IMR-90 (cell line): Measurements from ENCODE around the gene RARB. TPM values are rescaled to one million over a fixed set of nuclear protein-coding genes. Genes with fewer than 3 reads are reported as not detected.

Experiments used
- ATAC-seq: fragments of 200-7000 bp; cut with Tn5 transposase; 2 replicates; pipeline ENCODE4 v1.9.1; 2020; ENCODE audit warnings: low read depth, mild to moderate bottlenecking, moderate library complexity
- BruUV-seq: library from RNA; stranded (reverse); fragments of 400-500 nt; replicated peaks from 2 replicates; lab custom pipeline; 2021; lab: Mats Ljungman, UMichigan
- CTCF ChIA-PET: fragments of 300-600 bp; formaldehyde crosslinking; extraction: SDS; loops from one replicate; lab custom pipeline; 2021; ENCODE audit warnings: antibody characterized with exemption; lab: Yijun Ruan, JAX
- POLR2A ChIA-PET: fragments of 300-600 bp; sonication (Branson Sonifier 250); formaldehyde crosslinking; loops from one replicate; lab custom pipeline; 2022; ENCODE audit warnings: antibody characterized with exemption; ENCODE audit not compliant: unreplicated experiment; lab: Charles Lee
- DNase-seq: peaks from one replicate; pipeline ENCODE4 v3.0.0; 2013
- H2AFZ ChIP-seq: replicated peaks from 2 replicates; pipeline ENCODE3; 2013; ENCODE audit warnings: low read length, mild to moderate bottlenecking; ENCODE audit not compliant: poor library complexity
- H2AK5ac ChIP-seq: 2 replicates; pipeline ENCODE4 v1.6.1; 2013; ENCODE audit warnings: low read depth, low read length, inconsistent platforms
- H2AK9ac ChIP-seq: replicated peaks from 2 replicates; pipeline ENCODE3; 2013; ENCODE audit warnings: mild to moderate bottlenecking, low read depth, low read length, moderate library complexity; ENCODE audit not compliant: poor library complexity
- H2BK120ac ChIP-seq: 2 replicates; pipeline ENCODE4 v1.6.1; 2013; ENCODE audit warnings: low read depth, low read length, inconsistent platforms
- H2BK15ac ChIP-seq: 3 replicates; pipeline ENCODE4 v1.6.1; 2013; ENCODE audit warnings: low read depth, low read length, inconsistent platforms
- H2BK20ac ChIP-seq: 2 replicates; pipeline ENCODE4 v1.6.1; 2013; ENCODE audit warnings: low read depth, mild to moderate bottlenecking, inconsistent platforms, low read length, moderate library complexity
- H2BK5ac ChIP-seq: 2 replicates; pipeline ENCODE4 v1.6.1; 2013; ENCODE audit warnings: mild to moderate bottlenecking, low read depth, low read length, inconsistent platforms; ENCODE audit not compliant: poor library complexity, severe bottlenecking
- H3K14ac ChIP-seq: replicated peaks from 2 replicates; pipeline ENCODE4 v1.6.1; 2013; ENCODE audit warnings: low read depth, low read length, inconsistent platforms
- H3K18ac ChIP-seq: 2 replicates; pipeline ENCODE4 v1.6.1; 2013; ENCODE audit warnings: low read depth, low read length, control low read depth
- H3K23ac ChIP-seq: 2 replicates; pipeline ENCODE4 v1.6.1; 2013; ENCODE audit warnings: low read depth, low read length, inconsistent platforms
- H3K27ac ChIP-seq: 2 replicates; pipeline ENCODE4 v1.5.1; 2013; ENCODE audit warnings: mild to moderate bottlenecking, control low read depth, low read length; ENCODE audit not compliant: insufficient read depth
- H3K27me3 ChIP-seq: 2 replicates; pipeline ENCODE4 v1.6.1; 2013; ENCODE audit warnings: low read length; ENCODE audit not compliant: control insufficient read depth, insufficient read depth
- H3K36me3 ChIP-seq: 2 replicates; pipeline ENCODE4 v1.6.1; 2013; ENCODE audit warnings: low read length, mixed read lengths; ENCODE audit not compliant: control insufficient read depth, insufficient read depth
- H3K4ac ChIP-seq: 2 replicates; pipeline ENCODE4 v1.6.1; 2013; ENCODE audit warnings: low read depth, low read length, inconsistent platforms
- H3K4me1 ChIP-seq: 2 replicates; pipeline ENCODE4 v1.6.1; 2013; ENCODE audit warnings: low read length, mixed read lengths; ENCODE audit not compliant: control insufficient read depth, insufficient read depth
- H3K4me2 ChIP-seq: 2 replicates; pipeline ENCODE4 v1.6.1; 2013; ENCODE audit warnings: low read depth, mild to moderate bottlenecking, control low read depth, low read length, moderate library complexity
- H3K4me3 ChIP-seq: 2 replicates; pipeline ENCODE4 v1.5.1; 2013; ENCODE audit warnings: low read depth, mild to moderate bottlenecking, control low read depth, low read length, moderate library complexity; ENCODE audit not compliant: insufficient read depth
- H3K56ac ChIP-seq: 2 replicates; pipeline ENCODE4 v1.6.1; 2013; ENCODE audit warnings: low read length, inconsistent platforms; ENCODE audit not compliant: insufficient read depth; ENCODE audit errors: extremely low read depth
- H3K79me1 ChIP-seq, 2 experiments: 2 replicates each; pipeline ENCODE4 v1.6.1; 2013; ENCODE audit warnings: low read length in 2 of 2, inconsistent platforms in 1 of 2, low read depth in 1 of 2
- H3K9ac ChIP-seq: 2 replicates; pipeline ENCODE4 v1.6.1; 2013; ENCODE audit warnings: low read depth, low read length, control low read depth
- H3K9me1 ChIP-seq: 2 replicates; pipeline ENCODE4 v1.6.1; 2013; ENCODE audit warnings: low read length, inconsistent platforms; ENCODE audit not compliant: insufficient read depth
- H3K9me3 ChIP-seq: 2 replicates; pipeline ENCODE4 v1.6.1; 2013; ENCODE audit warnings: low read length; ENCODE audit not compliant: control insufficient read depth, insufficient read depth
- H4K20me1 ChIP-seq: 2 replicates; pipeline ENCODE4 v1.6.1; 2013; ENCODE audit warnings: low read length, inconsistent platforms; ENCODE audit not compliant: insufficient read depth
- H4K5ac ChIP-seq: 2 replicates; pipeline ENCODE4 v1.6.1; 2013; ENCODE audit warnings: mild to moderate bottlenecking, low read depth, low read length, control low read depth
- H4K8ac ChIP-seq, 2 experiments: 2 replicates each; pipeline ENCODE4 v1.6.1; 2013; ENCODE audit warnings: low read depth in 2 of 2, low read length in 2 of 2, control low read depth in 1 of 2, inconsistent platforms in 1 of 2
- H4K91ac ChIP-seq: 2 replicates; pipeline ENCODE4 v1.6.1; 2013; ENCODE audit warnings: low read depth, low read length, inconsistent platforms; ENCODE audit not compliant: insufficient read depth
- BHLHE40 ChIP-seq: fragments of 150-350 bp; IDR thresholded peaks from 2 replicates; pipeline ENCODE4 v1.6.1; 2016; ENCODE audit warnings: mild to moderate bottlenecking, low read depth, low read length
- CHD1 ChIP-seq: IDR thresholded peaks from 2 replicates; pipeline ENCODE4 v1.6.1; 2012; ENCODE audit warnings: low read depth, low read length, improper control_type of control experiment
- FOS ChIP-seq: fragments of 150-350 bp; IDR thresholded peaks from 2 replicates; pipeline ENCODE4 v1.6.1; 2016; ENCODE audit warnings: low read depth, low read length
- MAFK ChIP-seq: IDR thresholded peaks from 2 replicates; pipeline ENCODE4 v1.6.1; 2012; ENCODE audit warnings: low read depth, low read length, improper control_type of control experiment
- MAZ ChIP-seq: IDR thresholded peaks from 2 replicates; pipeline ENCODE4 v1.6.1; 2012; ENCODE audit warnings: low read depth, mild to moderate bottlenecking, low read length, improper control_type of control experiment, moderate library complexity, borderline replicate concordance
- NFE2L2 ChIP-seq: fragments of 150-350 bp; IDR thresholded peaks from 2 replicates; pipeline ENCODE4 v1.6.1; 2016; ENCODE audit warnings: low read depth, mild to moderate bottlenecking, low read length
- POLR2A ChIP-seq: IDR thresholded peaks from 2 replicates; pipeline ENCODE4 v1.6.1; 2012; ENCODE audit warnings: mild to moderate bottlenecking, low read depth, low read length
- RAD21 ChIP-seq: IDR thresholded peaks from 2 replicates; pipeline ENCODE4 v1.6.1; 2012; ENCODE audit warnings: low read length, improper control_type of control experiment
- RCOR1 ChIP-seq: IDR thresholded peaks from 2 replicates; pipeline ENCODE4 v1.6.1; 2012; ENCODE audit warnings: mild to moderate bottlenecking, low read length, improper control_type of control experiment; ENCODE audit not compliant: insufficient replicate concordance
- RFX5 ChIP-seq: IDR thresholded peaks from 2 replicates; pipeline ENCODE4 v1.8.0; 2012; ENCODE audit warnings: low read depth, mild to moderate bottlenecking, low read length, moderate library complexity
- SMC3 ChIP-seq: fragments of 150-350 bp; IDR thresholded peaks from 2 replicates; pipeline ENCODE4 v1.6.1; 2016; ENCODE audit warnings: low read depth, mild to moderate bottlenecking, antibody characterized with exemption, low read length, moderate library complexity
- WGBS, 2 experiments: methylation state at CpG; one replicate each; pipeline versions ENCODE4 v1.1.5 to v1.1.7; 2013; ENCODE audit warnings: missing lambda C conversion rate in 2 of 2; ENCODE audit not compliant: insufficient read length in 1 of 2; ENCODE audit errors: extremely low coverage in 2 of 2; 5-methylcytosine and 5-hydroxymethylcytosine counted together
- dilution Hi-C: fragments of 300-500 bp; cut with HindIII; formaldehyde crosslinking; loops from one replicate; pipeline ENCODE4 v1.14.3; 2018; ENCODE audit warnings: low sequenced_read_pairs; ENCODE audit not compliant: unreplicated experiment
- in situ Hi-C: fragments of 300-500 bp; cut with MboI; formaldehyde crosslinking; loops from 3 replicates; pipeline ENCODE4 v1.14.3; 2019; ENCODE audit warnings: low sequenced_read_pairs, inconsistent platforms, mixed read lengths
- intact Hi-C: fragments of 100-400 bp; cut with micrococcal nuclease; formaldehyde crosslinking; loops from 2 replicates; pipeline ENCODE4 v1.10.0; 2022
- polyA plus RNA-seq, 3 experiments: library from polyadenylated mRNA; depleted of rRNA; stranded (reverse); fragments of >200 nt; gene quantifications; 2 replicates each; pipeline ENCODE4 v1.2.3, GENCODE V29; 2012; ENCODE audit warnings: low replicate concordance in 1 of 3
- total RNA-seq: library from RNA; depleted of rRNA; stranded (reverse); fragments of >200 nt; gene quantifications from 2 replicates; pipeline ENCODE4 v1.2.3, GENCODE V29; 2012
- TF ChIP-seq, protein P1 (sequence below): conservative IDR thresholded peaks from 2 replicates; pipeline ENCODE4 v1.5.1; 2012; ENCODE audit warnings: mild to moderate bottlenecking, low read depth, low read length, improper control_type of control experiment
- TF ChIP-seq, protein P2 (sequence below): fragments of 150-350 bp; IDR thresholded peaks from 2 replicates; pipeline ENCODE4 v1.6.1; 2016; ENCODE audit warnings: low read depth, mild to moderate bottlenecking, low read length, moderate library complexity, borderline replicate concordance
- TF ChIP-seq, protein P3 (sequence below): fragments of 150-350 bp; IDR thresholded peaks from 2 replicates; pipeline ENCODE4 v1.6.1; 2017; ENCODE audit warnings: mild to moderate bottlenecking, antibody characterized with exemption, low read length, low read depth

Gene RARB
- total and polyA plus RNA-seq, 2 of the 4 experiments (the other 2 are of a cell fraction), result 0.53 to 1.4 TPM

GRCh38 chr3:25449857-25450256 is 21.8 kb downstream of the RARB start:
- H3K4me1 ChIP-seq, result peaks cover 2% of the 10 kb centered on the region; the same call in 1 of the 2 replicates
- no peaks in the 10 kb centered on the region for H3K9me3 ChIP-seq
- no peak overlapping the region for H2AK5ac ChIP-seq
- DNase-seq, result no peak
- no peak for ATAC-seq
- H2AK9ac ChIP-seq, result no peak overlapping the region
- ChIA-PET CTCF (interaction anchor here (1.4 kb wide), 1 partner anchor 17 kb away, joined by 3 read pairs; no protein-coding TSS in a partner anchor), POLR2A (no interaction called here)
- H3K27ac ChIP-seq, result no peak overlapping the region
- no peak overlapping the region for H3K23ac ChIP-seq
- H3K14ac ChIP-seq, result no peak overlapping the region
- WGBS, 2 experiments, result no CpG with 5 or more reads among the region's 8 CpGs
- H2BK120ac ChIP-seq, result no peak overlapping the region
- no peak overlapping the region for H3K56ac ChIP-seq
- no peak overlapping the region for H3K4ac ChIP-seq
- no peak overlapping the region for H2BK15ac ChIP-seq
- no peaks in the 10 kb centered on the region for H3K36me3 ChIP-seq
- H4K8ac ChIP-seq, result no peak overlapping the region
- no peak overlapping the region for H3K4me2 ChIP-seq
- H2BK5ac ChIP-seq, result no peak overlapping the region
- H4K20me1 ChIP-seq, result no peaks in the 10 kb centered on the region
- no peak overlapping the region for H4K91ac ChIP-seq
- H3K79me1 ChIP-seq, result no peaks in the 10 kb centered on the region
- H3K9me1 ChIP-seq, result no peaks in the 10 kb centered on the region
- no peak for TF ChIP-seq RCOR1
- no peak for TF ChIP-seq MAFK
- no peak for TF ChIP-seq SMC3
- TF ChIP-seq, protein P1, sequence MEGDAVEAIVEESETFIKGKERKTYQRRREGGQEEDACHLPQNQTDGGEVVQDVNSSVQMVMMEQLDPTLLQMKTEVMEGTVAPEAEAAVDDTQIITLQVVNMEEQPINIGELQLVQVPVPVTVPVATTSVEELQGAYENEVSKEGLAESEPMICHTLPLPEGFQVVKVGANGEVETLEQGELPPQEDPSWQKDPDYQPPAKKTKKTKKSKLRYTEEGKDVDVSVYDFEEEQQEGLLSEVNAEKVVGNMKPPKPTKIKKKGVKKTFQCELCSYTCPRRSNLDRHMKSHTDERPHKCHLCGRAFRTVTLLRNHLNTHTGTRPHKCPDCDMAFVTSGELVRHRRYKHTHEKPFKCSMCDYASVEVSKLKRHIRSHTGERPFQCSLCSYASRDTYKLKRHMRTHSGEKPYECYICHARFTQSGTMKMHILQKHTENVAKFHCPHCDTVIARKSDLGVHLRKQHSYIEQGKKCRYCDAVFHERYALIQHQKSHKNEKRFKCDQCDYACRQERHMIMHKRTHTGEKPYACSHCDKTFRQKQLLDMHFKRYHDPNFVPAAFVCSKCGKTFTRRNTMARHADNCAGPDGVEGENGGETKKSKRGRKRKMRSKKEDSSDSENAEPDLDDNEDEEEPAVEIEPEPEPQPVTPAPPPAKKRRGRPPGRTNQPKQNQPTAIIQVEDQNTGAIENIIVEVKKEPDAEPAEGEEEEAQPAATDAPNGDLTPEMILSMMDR, result no peak
- no peak for TF ChIP-seq FOS
- TF ChIP-seq, protein P2, sequence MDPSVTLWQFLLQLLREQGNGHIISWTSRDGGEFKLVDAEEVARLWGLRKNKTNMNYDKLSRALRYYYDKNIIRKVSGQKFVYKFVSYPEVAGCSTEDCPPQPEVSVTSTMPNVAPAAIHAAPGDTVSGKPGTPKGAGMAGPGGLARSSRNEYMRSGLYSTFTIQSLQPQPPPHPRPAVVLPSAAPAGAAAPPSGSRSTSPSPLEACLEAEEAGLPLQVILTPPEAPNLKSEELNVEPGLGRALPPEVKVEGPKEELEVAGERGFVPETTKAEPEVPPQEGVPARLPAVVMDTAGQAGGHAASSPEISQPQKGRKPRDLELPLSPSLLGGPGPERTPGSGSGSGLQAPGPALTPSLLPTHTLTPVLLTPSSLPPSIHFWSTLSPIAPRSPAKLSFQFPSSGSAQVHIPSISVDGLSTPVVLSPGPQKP, result no peak
- TF ChIP-seq CHD1, result no peak
- TF ChIP-seq, protein P3, sequence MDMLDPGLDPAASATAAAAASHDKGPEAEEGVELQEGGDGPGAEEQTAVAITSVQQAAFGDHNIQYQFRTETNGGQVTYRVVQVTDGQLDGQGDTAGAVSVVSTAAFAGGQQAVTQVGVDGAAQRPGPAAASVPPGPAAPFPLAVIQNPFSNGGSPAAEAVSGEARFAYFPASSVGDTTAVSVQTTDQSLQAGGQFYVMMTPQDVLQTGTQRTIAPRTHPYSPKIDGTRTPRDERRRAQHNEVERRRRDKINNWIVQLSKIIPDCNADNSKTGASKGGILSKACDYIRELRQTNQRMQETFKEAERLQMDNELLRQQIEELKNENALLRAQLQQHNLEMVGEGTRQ, result no peak
- no peak for TF ChIP-seq MAZ
- no peak for TF ChIP-seq BHLHE40
- no peak for TF ChIP-seq RFX5
- TF ChIP-seq POLR2A, result no peak
- no peak for TF ChIP-seq NFE2L2
- TF ChIP-seq RAD21, result no peak
- no peak overlapping the region for H3K4me3 ChIP-seq
- H3K9ac ChIP-seq, result no peak overlapping the region
- no peak overlapping the region for H3K18ac ChIP-seq
- H2AFZ ChIP-seq, result no peak overlapping the region
- intact Hi-C loops (no loop called here), in situ Hi-C loops (no loop called here), dilution Hi-C loops (no loop called here)
- H3K27me3 ChIP-seq, result no peaks in the 10 kb centered on the region
- BruUV-seq, result no TSS peak
- no peak overlapping the region for H2BK20ac ChIP-seq
- no peak overlapping the region for H4K5ac ChIP-seq
